ENCODE data around the gene GBA3. TPM values are rescaled to one million over a fixed set of nuclear protein-coding genes. Genes with fewer than 3 reads are reported as not detected.

Gene GBA3
- total and polyA plus RNA-seq, 2 of the 8 experiments (the other 6 are each of a cell fraction or from before 2014, with no cell fraction given): not detected

DNA sequence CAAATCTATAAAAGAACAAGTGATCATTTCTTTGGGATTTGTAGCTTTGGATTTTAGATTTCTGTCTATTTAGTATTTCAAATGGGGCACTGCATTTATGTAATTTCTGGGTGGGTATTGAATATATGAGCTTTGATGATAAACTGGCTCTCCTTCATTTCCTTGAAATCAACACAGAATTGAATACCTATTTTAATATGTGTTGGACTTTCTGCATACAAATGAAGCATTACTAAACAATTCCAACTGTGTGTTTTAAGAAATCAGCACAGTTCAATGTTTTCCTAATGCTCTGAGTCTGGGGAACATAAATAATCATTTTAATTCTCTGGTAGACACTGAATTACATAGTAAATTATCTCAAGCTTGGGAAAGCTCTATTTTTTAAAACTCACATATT lies 42.0 kb upstream of the GBA3 start:
- POLR2A ChIA-PET (ENCODE audit: partially characterized antibody): no interaction called here
- no peaks in the 10 kb centered on the region for H4K20me1 ChIP-seq (replicated peaks in 1 of 2; ENCODE audit: control insufficient read depth in 1 of 2, insufficient read depth in 2 of 2, low read length in 2 of 2)
- FAIRE-seq: no peak
- H2BK5ac ChIP-seq (ENCODE audit: low read depth, low read length): no peak overlapping the region
- H3K4me2 ChIP-seq (ENCODE audit: insufficient read depth in 1 of 2, low read depth in 2 of 2, low read length in 2 of 2): no peak overlapping the region
- no peak overlapping the region for H3K9ac ChIP-seq (replicated peaks in 1 of 4; ENCODE audit: extremely low read depth in 1 of 4, low read depth in 3 of 4, low read length in 3 of 4)
- H3K14ac ChIP-seq (ENCODE audit: insufficient read length): no peak overlapping the region
- H2BK20ac ChIP-seq (ENCODE audit: low read length): no peak overlapping the region
- H3K79me2 ChIP-seq (ENCODE audit: control insufficient read depth in 1 of 2, insufficient read depth in 2 of 2, low read length in 2 of 2): no peaks in the 10 kb centered on the region
- no peak overlapping the region for H4K8ac ChIP-seq (ENCODE audit: extremely low read depth, insufficient read depth, low read length)
- H2AK5ac ChIP-seq (ENCODE audit: low read depth, low read length): no peak overlapping the region
- DNase-seq (ENCODE audit: low read depth in 1 of 2, low spot score in 2 of 2): no peak
- H3K9me3 ChIP-seq (ENCODE audit: insufficient read depth in 2 of 2, low read depth in 1 of 2, low read length in 1 of 2): no peaks in the 10 kb centered on the region
- no peaks in the 10 kb centered on the region for H3K27me3 ChIP-seq (replicated peaks in 1 of 4; ENCODE audit: control insufficient read depth in 3 of 4, extremely low read depth in 1 of 4, insufficient read depth in 3 of 4, low read length in 3 of 4)
- CTCF ChIA-PET (ENCODE audit: partially characterized antibody): no interaction called here
- no peak overlapping the region for H4K91ac ChIP-seq (replicated peaks; ENCODE audit: insufficient read length, low read length)
- no peak overlapping the region for H2BK15ac ChIP-seq (ENCODE audit: low read length)
- H3K4me1 ChIP-seq (replicated peaks in 1 of 4; ENCODE audit: control insufficient read depth in 3 of 4, insufficient read depth in 4 of 4, low read length in 3 of 4): no peaks in the 10 kb centered on the region
- no peak overlapping the region for H3K4ac ChIP-seq (replicated peaks; ENCODE audit: insufficient read length, low read depth, low read length)
- H2BK120ac ChIP-seq (replicated peaks; ENCODE audit: low read depth, low read length): no peak overlapping the region
- no peak overlapping the region for H2BK12ac ChIP-seq (ENCODE audit: low read depth, low read length)
- H3K4me3 ChIP-seq (ENCODE audit: extremely low read depth in 1 of 4, insufficient read depth in 2 of 4, low read depth in 3 of 4, low read length in 4 of 4): no peak overlapping the region
- H3K18ac ChIP-seq (ENCODE audit: extremely low read depth, low read length): no peak overlapping the region
- H2AFZ ChIP-seq (ENCODE audit: low read length): no peak overlapping the region
- no peaks in the 10 kb centered on the region for H3K23me2 ChIP-seq (ENCODE audit: low read depth, low read length)
- H3K79me1 ChIP-seq (ENCODE audit: low read depth, low read length): no peaks in the 10 kb centered on the region
- no peak for TF ChIP-seq SIN3A (conservative IDR thresholded peaks at IDR 0.05 in 1 of 2, IDR thresholded peaks at IDR 0.05 in 1 of 2; ENCODE audit: low read depth in 1 of 2, low read length in 2 of 2)
- no peak for TF ChIP-seq POLR2AphosphoS5 (IDR thresholded peaks at IDR 0.05; ENCODE audit: low read depth, low read length)
- TF ChIP-seq, protein P1, sequence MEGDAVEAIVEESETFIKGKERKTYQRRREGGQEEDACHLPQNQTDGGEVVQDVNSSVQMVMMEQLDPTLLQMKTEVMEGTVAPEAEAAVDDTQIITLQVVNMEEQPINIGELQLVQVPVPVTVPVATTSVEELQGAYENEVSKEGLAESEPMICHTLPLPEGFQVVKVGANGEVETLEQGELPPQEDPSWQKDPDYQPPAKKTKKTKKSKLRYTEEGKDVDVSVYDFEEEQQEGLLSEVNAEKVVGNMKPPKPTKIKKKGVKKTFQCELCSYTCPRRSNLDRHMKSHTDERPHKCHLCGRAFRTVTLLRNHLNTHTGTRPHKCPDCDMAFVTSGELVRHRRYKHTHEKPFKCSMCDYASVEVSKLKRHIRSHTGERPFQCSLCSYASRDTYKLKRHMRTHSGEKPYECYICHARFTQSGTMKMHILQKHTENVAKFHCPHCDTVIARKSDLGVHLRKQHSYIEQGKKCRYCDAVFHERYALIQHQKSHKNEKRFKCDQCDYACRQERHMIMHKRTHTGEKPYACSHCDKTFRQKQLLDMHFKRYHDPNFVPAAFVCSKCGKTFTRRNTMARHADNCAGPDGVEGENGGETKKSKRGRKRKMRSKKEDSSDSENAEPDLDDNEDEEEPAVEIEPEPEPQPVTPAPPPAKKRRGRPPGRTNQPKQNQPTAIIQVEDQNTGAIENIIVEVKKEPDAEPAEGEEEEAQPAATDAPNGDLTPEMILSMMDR (IDR thresholded peaks at IDR 0.05; ENCODE audit: control extremely low read depth in 1 of 3, insufficient read depth in 1 of 3, low read depth in 1 of 3, low read length in 3 of 3): no peak
- TF ChIP-seq TAF1 (IDR thresholded peaks at IDR 0.05; ENCODE audit: low read depth, low read length): no peak
- no peak for TF ChIP-seq CTBP2 (IDR thresholded peaks at IDR 0.05; ENCODE audit: borderline replicate concordance, insufficient read depth, insufficient read length, low read length)
- TF ChIP-seq, protein P2, sequence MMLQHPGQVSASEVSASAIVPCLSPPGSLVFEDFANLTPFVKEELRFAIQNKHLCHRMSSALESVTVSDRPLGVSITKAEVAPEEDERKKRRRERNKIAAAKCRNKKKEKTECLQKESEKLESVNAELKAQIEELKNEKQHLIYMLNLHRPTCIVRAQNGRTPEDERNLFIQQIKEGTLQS (IDR thresholded peaks at IDR 0.05; ENCODE audit: insufficient read depth, low read depth, low read length): no peak
- no peak for TF ChIP-seq BCL11A (IDR thresholded peaks at IDR 0.05; ENCODE audit: low read depth in 2 of 2, low read length in 2 of 2)
- TF ChIP-seq, protein P3, sequence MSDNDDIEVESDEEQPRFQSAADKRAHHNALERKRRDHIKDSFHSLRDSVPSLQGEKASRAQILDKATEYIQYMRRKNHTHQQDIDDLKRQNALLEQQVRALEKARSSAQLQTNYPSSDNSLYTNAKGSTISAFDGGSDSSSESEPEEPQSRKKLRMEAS (IDR thresholded peaks at IDR 0.05): no peak
- TF ChIP-seq PHF8 (conservative IDR thresholded peaks at IDR 0.05; ENCODE audit: low read depth, low read length): no peak
- no peak for TF ChIP-seq HDAC2 (IDR thresholded peaks at IDR 0.05; ENCODE audit: borderline replicate concordance in 1 of 2, low read depth in 2 of 2, low read length in 2 of 2)
- TF ChIP-seq CHD2 (IDR thresholded peaks at IDR 0.05; ENCODE audit: low read length): no peak
- H3K56ac ChIP-seq (replicated peaks; ENCODE audit: insufficient read length, low read depth, low read length): no peak overlapping the region
- no peaks in the 10 kb centered on the region for H3K36me3 ChIP-seq (ENCODE audit: control insufficient read depth in 2 of 4, insufficient read depth in 4 of 4, low read length in 3 of 4)
- H3K23ac ChIP-seq (ENCODE audit: insufficient read length): no peak overlapping the region
- H3K27ac ChIP-seq (ENCODE audit: low read depth, low read length): no peak overlapping the region
- H4K5ac ChIP-seq (ENCODE audit: insufficient read length, low read depth, low read length): no peak overlapping the region
